ENCODE data around the gene TRPV4.

The TRPV4 gene

DNA sequence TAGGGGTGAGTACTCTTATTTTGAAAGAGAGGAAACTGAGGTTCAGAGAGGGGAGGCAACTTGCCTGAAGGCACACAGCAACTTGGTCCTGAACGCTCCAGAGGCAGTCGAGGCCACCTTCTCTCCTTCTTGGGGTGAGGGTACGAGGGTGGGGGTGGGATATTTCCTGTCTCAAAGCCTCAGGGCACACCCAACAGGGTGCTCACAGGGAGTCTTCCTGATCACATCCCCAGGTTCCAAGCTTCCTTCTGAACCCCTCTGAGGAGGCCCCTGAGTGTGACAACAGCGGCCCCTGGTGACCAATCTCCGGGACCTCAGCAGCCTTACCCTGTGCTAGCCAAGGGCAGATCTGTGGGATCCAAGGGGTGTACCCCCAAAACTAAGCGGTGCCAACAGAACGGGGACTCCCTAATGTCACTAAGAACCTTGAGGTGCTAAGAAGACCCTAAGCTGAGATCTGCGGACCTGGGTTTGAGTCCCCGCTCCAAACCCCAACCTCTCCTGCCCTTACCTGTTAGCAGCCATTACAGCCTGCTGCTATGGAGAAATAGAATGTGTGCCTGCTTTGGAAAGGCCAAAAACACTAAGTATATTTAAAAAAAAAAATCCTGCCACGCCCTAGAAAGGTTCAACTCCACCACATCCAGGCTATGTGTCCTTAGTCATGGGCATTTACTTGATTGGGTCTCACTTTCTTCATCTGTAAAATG, 57.9 kb downstream of the TRPV4 start:
- DNase-seq, result peak; percentile 69

DNA sequence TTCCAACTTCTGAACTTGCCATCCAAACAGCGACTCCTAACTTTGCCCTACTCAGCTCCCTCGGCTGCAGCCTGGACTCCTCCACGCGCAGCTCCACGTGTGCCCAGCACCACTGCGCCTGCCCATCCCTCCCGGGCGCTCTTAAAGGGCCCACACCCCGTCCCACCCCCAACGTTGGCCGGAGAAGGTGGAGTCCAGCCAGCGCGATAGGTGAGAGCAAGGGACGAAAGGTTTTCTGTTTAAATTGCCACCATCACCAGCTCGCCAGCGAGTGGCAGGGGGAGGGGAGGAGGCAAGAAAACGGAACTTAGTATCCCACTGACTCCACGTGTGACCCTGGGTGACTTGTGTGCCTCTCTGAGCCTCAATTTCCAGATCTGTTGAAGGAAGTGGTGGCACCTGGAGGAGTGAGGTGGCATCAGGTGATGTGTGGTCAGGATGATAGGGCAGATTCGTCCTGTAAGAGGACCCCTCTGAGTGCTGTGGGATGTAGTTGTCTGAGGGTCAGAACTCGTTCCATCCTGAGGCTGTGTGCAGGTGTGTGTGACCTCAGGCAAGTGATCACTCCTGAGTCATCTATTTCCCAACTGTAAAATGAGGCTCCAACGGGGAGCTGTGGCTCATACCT, 59.7 kb downstream of the TRPV4 start:
- no peak for DNase-seq

DNA sequence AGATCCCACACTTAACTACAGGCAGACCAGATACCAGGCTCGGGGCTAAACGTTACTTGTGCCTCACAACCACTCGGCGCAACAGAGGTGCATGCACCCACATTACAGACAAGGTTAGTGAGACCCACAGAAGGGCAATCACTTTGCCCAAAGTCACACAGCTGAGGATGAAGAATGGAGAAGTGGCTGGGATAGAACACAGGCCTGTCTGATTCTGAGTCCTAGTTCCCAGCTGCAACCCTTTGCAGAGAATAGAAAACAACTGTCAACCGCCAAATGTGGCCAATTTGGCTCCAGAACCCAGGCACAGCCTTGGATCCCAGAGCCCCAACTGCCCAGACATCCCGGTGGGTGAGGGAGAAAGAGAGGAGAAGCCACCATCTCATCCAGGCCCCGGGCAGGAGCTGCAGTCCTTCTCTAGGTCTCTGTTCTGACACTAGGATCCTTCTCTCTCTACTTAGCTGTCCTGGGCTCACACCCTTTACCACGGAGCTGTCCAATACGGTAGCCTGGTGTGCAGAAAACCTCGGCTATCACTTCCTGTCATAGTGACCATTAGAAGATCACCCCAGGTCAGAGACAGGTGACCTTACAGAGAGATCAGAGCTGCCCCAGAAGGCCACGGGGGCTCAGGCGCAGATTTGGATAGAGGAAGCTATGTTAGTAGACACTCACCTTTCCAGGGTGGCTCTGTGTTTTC, 60.4 kb downstream of the TRPV4 start:
- no peak for DNase-seq

DNA sequence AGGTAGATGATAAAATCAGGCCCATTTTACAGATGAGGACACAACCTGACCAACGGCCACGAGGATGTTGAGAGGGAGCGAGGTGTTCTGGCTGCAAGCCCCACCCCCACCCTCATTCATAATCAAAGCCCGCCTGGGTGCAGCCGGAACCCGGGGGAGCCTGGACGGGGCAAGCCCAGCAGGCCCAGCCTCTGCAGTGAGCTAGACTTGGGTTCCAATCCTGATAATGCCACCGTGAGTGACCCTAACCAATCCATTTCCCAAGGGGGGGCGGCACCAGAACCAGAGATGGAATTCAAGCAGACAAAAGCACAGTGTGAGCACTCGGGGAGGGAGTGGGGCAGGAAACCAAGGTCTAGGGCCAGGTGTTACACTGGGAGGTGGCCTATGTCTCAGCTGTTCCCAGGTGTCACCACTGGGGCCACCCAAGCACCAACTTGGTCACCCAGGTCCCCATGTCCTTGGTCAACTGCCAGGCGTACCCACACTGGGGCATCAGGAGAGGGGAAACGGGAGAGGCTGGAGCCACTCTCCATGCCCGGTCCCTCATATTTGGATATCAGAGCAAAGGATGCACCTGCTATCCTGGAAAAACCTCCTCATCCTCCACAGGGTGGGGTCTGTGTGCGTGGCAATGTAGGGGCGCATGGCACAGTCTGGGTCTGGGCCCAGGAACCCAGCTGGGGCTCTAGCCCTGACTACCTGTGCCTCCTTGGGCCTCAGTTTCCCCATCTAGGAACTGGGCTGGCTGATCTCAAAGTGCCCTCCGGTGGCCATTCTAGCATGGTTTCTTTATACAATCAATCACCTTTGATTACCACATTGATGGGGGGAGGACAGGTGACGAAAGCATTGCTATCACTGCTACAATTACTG, 61.2 kb downstream of the TRPV4 start:
- no peak for DNase-seq

DNA sequence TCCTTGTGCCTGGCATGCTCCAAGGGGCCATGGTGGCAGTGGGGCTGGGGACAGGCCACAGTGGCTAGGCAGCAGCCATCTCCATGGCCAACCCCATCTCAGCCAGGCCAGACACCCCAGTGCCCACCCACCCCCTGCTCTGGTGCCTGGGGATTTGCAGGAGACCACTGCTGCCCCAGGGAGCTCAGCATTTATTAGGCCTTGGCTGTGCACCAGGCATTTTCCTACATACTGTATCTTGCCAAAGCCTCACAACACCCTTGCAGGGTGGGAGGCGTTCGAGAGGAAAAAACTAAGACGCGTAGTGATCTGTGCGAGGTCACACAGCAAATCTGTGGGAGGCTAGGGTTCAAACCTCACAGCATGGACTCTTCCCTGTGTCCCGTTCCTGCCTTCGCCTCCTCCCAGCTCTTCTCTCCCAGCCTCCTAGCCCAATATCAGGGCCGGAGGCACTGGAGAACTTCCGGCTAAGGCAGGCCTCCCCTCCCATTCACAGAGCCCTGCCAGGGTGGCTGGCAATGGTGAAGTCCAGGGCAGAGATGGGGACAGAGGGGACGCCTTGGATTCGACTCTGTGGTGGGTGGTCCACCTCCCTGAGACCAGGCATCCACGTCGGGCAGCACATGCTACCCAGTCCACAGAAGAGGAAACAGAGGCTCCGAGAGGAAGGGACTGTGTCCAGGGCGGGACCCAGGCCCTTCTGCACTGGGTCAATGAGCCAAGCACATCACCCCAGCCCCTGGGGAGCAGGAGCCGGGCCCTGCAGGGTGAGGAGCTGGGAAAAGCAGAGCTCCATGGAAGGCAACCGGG, 62.1 kb downstream of the TRPV4 start:
- no peak for DNase-seq

DNA sequence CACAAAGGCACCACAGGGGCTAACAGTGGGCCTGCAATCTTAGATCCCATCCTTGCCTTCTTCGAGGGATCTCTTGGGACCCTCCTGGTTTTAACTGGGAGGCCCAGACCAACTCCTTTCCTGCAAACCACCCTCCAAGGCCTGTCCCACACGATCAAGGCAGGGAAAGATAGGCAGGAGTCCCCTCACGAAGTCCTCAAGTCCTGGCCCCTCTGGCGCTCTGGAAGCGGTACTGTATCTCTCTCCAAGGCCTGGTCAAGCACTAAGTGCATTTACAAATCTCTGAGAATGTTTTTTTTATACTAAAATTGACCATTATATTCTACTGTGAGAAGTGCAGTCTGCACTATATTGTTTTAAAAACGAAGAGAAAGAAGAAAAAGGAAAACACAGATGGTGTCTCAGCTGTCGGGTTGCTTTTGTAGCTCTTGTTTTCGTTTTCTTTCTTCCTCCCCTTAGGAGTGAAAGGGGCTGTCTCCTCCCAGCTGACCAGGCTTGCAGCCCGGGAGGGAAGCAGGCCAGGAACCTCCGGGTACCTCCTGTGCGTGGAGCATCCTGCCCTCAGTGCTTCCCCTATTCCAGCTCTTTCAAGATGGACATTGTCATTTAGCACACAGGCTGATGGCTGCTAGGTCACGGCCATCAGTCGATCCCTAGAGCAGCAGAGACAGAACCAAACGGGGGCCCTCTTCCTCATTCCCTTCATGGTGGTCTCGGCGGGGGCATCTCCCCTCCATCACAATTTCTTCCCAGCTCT, 62.9 kb downstream of the TRPV4 start:
- DNase-seq, result no peak

DNA sequence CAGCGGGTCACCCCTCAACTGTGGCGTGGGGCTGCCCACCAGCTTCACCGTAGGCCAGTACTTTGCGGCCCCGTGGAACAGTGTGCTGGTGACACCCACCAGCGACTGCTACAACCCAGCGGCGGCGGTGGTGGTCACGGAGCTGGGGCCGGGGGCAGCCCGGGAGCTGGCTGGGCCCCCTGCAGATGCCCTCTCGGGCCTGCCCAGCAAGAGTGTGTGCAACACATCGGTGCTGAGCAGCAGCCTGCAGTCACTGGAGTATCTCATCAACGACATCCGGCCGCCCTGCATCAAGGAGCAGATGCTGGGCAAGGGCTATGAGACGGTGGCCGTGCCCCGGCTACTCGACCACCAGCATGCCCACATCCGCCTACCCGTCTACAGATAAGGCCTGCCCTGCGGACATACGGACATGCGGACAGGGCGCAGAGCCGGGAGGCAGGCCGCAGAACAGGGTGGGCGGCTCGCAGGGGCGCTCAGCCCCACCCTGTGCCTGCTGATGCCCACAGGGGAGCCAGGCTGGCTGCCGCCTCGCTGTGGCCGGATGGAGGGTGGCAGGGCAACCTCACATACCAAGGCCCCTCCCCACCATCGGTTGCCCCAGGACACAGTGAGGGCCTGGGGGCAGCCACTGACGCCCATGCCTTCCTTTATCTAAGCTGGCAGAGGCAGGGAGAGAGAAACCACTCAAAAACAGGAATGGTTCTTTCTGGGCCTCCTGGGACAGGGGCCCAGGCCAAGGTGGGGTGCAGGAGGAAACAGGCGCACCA, 64.1 kb downstream of the TRPV4 start:
- no peak for DNase-seq

DNA sequence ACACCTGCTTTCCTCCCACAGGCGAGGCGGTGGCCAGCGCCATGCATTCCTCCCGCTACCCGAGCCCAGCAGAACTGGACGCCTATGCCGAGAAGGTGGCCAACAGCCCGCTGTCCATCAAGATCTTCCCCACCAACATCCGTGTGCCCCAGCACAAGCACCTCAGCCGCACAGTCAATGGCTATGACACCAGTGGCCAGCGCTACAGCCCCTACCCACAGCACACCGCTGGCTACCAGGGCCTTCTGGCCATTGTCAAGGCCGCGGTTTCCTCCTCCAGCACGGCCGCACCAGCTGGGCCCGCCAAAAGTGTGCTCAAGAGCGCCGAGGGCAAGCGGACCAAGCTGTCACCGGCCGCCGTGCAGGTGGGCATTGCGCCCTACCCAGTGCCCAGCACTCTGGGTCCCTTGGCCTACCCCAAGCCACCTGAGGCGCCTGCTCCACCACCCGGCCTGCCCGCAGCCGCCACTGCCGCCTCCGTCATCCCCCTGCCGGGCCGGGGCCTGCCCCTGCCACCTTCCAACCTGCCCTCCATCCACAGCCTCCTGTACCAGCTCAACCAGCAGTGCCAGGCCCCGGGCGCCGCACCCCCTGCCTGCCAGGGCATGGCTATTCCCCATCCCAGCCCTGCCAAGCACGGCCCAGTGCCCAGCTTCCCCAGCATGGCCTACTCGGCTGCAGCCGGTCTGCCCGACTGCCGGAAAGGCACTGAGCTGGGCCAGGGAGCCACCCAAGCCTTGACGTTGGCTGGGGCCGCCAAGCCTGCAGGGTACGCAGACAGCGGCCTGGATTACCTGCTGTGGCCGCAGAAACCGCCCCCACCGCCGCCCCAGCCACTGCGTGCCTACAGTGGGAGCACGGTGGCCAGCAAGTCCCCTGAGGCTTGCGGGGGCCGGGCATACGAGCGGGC, 65.0 kb downstream of the TRPV4 start:
- DNase-seq, result no peak

DNA sequence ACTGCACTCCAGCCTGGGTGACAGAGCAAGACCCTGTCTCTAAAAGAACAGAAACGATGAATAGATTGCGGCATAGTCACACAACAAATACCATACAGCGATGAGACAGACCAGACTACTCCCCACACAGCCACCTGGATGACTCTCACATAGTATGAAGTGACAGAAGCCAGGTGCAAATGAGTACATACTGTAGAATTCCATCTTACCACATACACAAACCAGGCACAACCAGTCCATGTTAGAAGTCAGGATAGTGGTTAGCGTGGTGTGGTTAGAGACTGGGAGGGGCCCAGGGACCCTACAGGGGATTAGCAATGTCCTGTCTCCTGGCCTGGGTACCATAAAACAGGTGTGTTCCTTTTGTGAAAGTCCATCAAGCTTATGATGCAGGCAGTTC, 65.7 kb downstream of the TRPV4 start:
- DNase-seq, result no peak

DNA sequence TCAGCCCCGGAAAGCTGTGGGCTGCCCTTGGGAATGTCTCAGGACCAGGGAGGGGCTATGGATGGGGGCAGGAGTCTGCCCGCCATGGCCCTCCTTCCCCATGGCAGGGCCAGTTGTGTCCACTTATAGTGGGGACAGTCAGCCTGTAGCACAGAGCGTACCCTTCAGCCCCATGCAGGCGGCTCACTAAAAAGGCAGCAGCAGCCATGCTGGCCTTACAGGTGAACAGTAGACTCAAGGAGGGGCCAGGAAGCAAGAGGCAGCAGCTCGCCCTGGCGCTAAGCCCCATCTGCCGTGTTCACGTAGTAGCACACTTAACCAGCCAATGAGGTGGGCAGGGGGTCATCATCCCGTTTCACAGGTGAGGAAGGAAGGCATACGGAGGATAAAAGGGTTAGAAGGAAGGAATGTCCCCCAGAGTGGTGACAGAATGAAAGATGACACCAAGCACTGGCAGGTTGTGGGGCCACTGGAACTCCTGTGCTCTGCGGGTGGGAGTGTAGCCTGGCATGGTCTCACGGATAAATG, 66.9 kb downstream of the TRPV4 start:
- DNase-seq, result no peak

DNA sequence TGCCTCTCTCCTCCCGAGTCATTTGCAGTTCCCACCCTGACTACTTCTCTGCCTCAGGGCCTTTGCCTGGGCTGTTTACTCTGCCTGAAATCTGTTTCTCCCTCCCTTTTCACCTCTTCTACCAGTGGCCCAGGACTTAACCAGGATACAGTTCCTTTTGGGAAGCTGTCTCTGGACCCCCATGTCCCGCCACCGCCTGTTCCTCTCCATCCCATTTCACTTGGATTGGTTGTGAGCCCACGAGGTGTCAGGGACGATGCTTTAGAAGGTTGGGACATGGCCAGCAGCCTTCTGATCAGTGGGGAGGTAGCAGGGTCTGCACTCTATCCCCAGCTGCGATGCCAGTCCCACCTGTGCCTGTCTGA, 67.8 kb downstream of the TRPV4 start:
- no peak for DNase-seq

DNA sequence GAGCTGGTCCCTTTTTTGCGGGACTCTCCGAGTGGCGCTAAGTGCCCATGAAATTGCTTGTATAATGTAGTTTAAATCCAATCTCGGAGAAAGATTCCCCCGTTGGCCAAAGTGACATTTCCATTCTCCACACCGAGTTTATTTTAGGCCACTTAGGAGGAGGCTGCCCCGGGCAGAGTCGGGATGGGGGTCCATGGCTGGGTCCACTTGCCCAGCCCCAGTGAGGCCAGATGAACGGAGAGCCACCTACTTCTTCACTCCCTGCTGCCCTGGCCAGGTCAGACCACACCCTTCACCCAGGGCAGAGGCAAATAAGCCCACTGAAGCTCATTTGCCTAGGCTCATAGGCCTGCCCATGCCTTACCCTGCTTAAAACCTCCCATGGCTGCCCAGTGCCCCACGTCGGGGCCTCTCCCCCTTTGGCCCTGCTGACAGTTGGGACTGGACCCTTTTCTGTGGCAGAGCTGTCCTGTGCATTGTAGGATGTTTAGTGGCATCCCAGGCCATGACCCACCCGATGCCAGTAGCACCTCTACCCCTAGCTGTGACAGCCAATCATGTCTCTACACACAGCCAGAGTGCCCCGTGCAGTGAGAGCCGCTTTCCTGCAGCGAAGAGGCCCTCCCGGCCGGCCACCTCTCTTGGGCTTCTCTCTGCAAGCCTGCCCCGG, 68.3 kb downstream of the TRPV4 start:
- DNase-seq, result no peak

DNA sequence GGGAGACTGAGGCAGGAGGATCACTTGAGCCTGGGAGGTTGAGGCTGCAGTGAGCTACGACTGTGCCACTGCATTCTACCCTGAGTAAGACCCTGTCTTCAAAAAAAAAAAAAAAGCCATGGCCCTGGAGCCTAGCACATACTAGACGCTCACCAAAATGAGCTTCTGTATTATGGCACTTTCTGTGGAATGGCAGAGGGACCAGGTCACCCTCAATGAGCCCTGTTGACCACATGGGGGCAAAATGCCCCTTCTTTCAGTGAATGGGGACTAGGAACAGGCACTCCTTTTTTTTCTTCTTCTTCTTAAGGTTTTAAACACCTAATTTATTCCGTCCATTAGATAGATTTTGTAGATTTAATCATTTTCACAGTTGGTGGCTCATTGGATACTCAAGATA, 69.1 kb downstream of the TRPV4 start:
- DNase-seq, result no peak

DNA sequence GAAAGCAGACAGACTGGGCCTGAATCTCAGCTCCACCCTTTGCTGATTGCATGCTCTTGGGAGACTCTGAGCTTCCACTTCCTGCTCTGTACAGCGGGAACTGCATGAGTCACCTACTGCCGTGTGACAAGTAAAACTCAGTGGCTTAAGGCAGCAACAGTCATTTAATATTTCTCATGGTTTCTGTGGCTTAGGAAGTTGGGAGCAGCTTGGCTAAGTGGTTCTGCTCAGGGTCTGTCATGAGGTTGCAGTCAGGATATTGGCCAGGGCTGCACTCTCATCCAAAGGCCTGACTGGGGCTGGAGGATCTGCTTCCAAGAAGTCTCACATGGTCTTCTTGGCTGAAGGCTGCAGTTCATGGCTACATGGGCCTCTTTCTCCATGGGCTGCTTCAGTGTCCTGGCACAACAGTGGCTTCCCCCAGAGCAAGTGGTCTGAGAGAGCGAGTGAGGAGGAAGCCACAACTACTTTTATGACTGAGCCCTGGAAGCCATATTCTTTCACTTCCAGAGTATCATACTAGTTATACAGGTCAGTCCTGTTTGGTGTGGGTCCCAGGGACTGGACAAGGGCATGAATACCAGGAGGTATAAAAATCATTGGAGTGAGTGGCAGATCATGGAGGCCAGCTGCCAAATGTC, 69.9 kb downstream of the TRPV4 start:
- DNase-seq, result no peak

DNA sequence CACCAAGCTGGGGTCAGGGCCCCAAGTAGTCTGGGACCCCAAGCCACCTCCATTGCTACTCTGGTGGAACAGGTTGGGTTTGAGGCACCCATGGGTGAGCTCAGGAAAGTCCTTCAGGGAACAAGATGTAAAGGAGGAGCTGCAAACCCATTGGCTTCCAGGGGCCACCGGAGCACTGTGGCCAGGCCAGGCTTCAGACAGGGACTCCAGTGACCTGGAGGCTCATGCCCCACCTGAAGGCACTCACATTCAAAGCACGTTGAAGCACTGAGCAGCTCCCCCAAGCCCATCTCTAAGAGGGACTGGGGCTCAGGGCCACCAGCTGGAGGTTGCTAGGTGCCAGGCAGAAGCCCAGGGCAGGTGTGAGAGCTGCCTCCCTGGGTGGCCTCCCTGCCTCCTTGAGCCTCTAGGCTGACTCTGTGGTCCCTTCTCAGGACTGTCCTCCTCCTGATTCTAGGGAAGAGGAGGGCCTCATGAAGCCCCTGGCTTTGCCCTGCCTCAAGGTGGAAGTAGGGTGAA, 70.5 kb downstream of the TRPV4 start:
- DNase-seq, result no peak

DNA sequence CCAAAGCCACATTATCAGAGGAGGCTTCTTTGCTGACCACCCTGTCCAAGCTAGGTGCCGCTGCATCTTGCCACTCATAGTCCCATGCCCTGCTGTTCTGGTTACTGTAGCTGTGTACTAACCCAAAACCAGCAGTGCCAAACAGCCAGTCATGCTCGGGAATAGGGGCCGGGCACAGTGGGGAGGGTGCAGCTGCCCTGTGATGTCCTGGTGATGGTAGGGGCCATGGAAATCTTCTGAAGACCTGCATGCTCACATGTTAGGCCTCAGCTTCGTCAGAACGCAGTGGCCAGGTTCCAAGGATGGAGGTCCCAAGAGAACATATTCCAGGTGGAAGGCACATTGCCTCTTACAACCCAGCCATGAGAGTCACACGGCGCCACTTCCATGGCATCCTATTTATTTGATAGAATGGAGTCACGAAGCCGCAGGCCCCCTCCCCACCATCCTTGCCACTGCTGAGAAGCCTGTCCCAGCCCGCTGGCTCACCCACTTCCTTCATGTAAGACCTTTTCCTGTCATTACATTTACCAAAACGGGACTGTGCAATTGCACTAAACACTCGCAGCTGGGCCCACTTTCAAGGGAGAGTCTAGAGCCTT, 71.0 kb downstream of the TRPV4 start:
- DNase-seq, result no peak

Data from activated gamma-delta T cell treated with Interleukin-2 at 50 U/mL for 16 hours (primary cell).